Keratinocyte (primary cell): ENCODE data around the gene CEACAM6.

Source experiments
- CTCF ChIP-seq, 3 experiments: IDR thresholded peaks in 1 of 3; conservative IDR thresholded peaks in 1 of 3; optimal IDR thresholded peaks in 1 of 3; 2 replicates in 2 of 3; 3 replicates in 1 of 3; pipeline versions ENCODE3 to v1.5.1; 2011; ENCODE audit warnings: low read length in 3 of 3, mild to moderate bottlenecking in 3 of 3, moderate library complexity in 2 of 3, control low read depth in 1 of 3, inconsistent platforms in 1 of 3; ENCODE audit not compliant: insufficient read depth in 2 of 3; ENCODE audit errors: extremely low read depth in 1 of 3
- EZH2 ChIP-seq: IDR thresholded peaks from one replicate; pipeline ENCODE4 v1.6.1; 2012; ENCODE audit warnings: inconsistent platforms, mild to moderate bottlenecking, low read length, moderate library complexity

DNA sequence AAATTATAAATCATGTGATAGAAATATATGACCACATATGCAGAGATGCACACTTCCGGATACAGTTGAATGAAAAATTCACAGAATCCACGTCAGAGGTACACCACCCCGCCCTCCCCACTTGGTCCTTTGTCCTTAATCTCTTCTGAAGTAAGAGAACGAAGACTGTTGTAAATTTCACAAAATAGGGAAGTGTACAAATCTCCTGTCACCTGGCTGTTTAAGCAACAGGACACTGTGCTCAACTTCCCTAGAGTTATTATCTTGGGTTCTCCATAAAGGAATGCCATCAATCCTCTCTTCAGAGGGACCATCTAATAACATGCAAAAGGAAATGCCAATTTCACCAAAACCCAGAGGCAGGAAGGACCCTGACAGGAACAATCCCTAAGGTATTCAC, 10.5 kb upstream of the CEACAM6 start:
- TF ChIP-seq CTCF (optimal IDR thresholded peaks at IDR 0.05 in 1 of 3, IDR thresholded peaks at IDR 0.05 in 1 of 3, conservative IDR thresholded peaks at IDR 0.05 in 1 of 3; ENCODE audit: extremely low read depth in 1 of 3, insufficient read depth in 2 of 3, low read length in 3 of 3), result no peak
- no peak for TF ChIP-seq EZH2
